IPS-20b (cell line): ENCODE measurements around the gene GFI1B.
"Not testable (repeated sequence)": the region's sequence is repeated elsewhere in the genome, so short reads cannot be mapped to it uniquely, and the experiment has no call there.

Source experiments
- H3K27ac ChIP-seq: one replicate; pipeline ENCODE4 v1.5.1; 2013; ENCODE audit warnings: low read length
- H3K27me3 ChIP-seq: 2 replicates; pipeline ENCODE4 v1.6.1; 2013; ENCODE audit warnings: mild to moderate bottlenecking, low read length, inconsistent platforms; ENCODE audit not compliant: insufficient read depth
- H3K36me3 ChIP-seq: 2 replicates; pipeline ENCODE4 v1.6.1; 2013; ENCODE audit warnings: low read depth, mild to moderate bottlenecking, inconsistent platforms, low read length, moderate library complexity; ENCODE audit not compliant: insufficient read depth
- H3K4me1 ChIP-seq: 2 replicates; pipeline ENCODE4 v1.6.1; 2013; ENCODE audit warnings: mild to moderate bottlenecking, control low read depth, inconsistent platforms, low read length, moderate library complexity; ENCODE audit not compliant: insufficient read depth
- H3K4me3 ChIP-seq: 2 replicates; pipeline ENCODE4 v1.5.1; 2013; ENCODE audit warnings: mild to moderate bottlenecking, low read length, inconsistent platforms
- H3K9ac ChIP-seq: 2 replicates; pipeline ENCODE4 v1.6.1; 2013; ENCODE audit warnings: low read depth, mild to moderate bottlenecking, inconsistent platforms, low read length, moderate library complexity
- H3K9me3 ChIP-seq: 2 replicates; pipeline ENCODE4 v1.6.1; 2013; ENCODE audit warnings: mild to moderate bottlenecking, low read depth, low read length, inconsistent platforms; ENCODE audit not compliant: insufficient read depth

GFI1B gene

GRCh38 chr9:132985489-132985888 is 7.0 kb downstream of the GFI1B start:
- peaks cover 3% of the 10 kb centered on the region; the same call in 1 of the 2 replicates for H3K27me3 ChIP-seq
- no peak overlapping the region for H3K9ac ChIP-seq

GRCh38 chr9:132986114-132986513 is 7.6 kb downstream of the GFI1B start:
- Histone ChIP-seq H3K36me3 (no peaks in the 10 kb centered on the region), H3K27ac (no peak overlapping the region), H3K9me3 (no peaks in the 10 kb centered on the region), H3K4me3 (no peak overlapping the region), H3K9ac (no peak overlapping the region), H3K4me1 (no peaks in the 10 kb centered on the region), H3K27me3 (no peaks in the 10 kb centered on the region)

More at GRCh38 chr9:132985489-132985888, 7.0 kb downstream of the GFI1B start:
- Histone ChIP-seq H3K4me3 (no peak overlapping the region), H3K4me1 (no peaks in the 10 kb centered on the region), H3K36me3 (no peaks in the 10 kb centered on the region), H3K27ac (no peak overlapping the region), H3K9me3 (no peaks in the 10 kb centered on the region)

- Histone ChIP-seq H3K9me3 (no peaks in the 10 kb centered on the region), H3K9ac (no peak overlapping the region), H3K36me3 (no peaks in the 10 kb centered on the region), H3K27ac (no peak overlapping the region), H3K4me1 (no peaks in the 10 kb centered on the region), H3K4me3 (no peak overlapping the region), H3K27me3 (no peaks in the 10 kb centered on the region)
These were observed 8.4 kb downstream of the GFI1B start for GRCh38 chr9:132986640-132987620.

GRCh38 chr9:132988244-132989013 is 9.9 kb downstream of the GFI1B start:
- Histone ChIP-seq H3K36me3 (no peaks in the 10 kb centered on the region), H3K27me3 (no peaks in the 10 kb centered on the region), H3K4me1 (no peaks in the 10 kb centered on the region), H3K4me3 (no peak overlapping the region), H3K9me3 (no peaks in the 10 kb centered on the region), H3K27ac (no peak overlapping the region), H3K9ac (no peak overlapping the region)

GRCh38 chr9:132989014-132989310 is 10.5 kb downstream of the GFI1B start:
- Histone ChIP-seq H3K9ac (no peak overlapping the region), H3K4me1 (0 out of 2 replicates have a peak, but pooled peaks cover 4% of the 10 kb centered on the region), H3K9me3 (no peaks in the 10 kb centered on the region), H3K4me3 (no peak overlapping the region), H3K27ac (no peak overlapping the region), H3K27me3 (no peaks in the 10 kb centered on the region), H3K36me3 (no peaks in the 10 kb centered on the region)

- no peak overlapping the region for H3K27ac ChIP-seq
- no peak overlapping the region for H3K4me3 ChIP-seq
- H3K4me1 ChIP-seq: peaks cover 8% of the 10 kb centered on the region
- no peak overlapping the region for H3K9ac ChIP-seq
- no peaks in the 10 kb centered on the region for H3K36me3 ChIP-seq
- no peaks in the 10 kb centered on the region for H3K27me3 ChIP-seq
- no peaks in the 10 kb centered on the region for H3K9me3 ChIP-seq
These were observed 11.0 kb downstream of the GFI1B start for GRCh38 chr9:132989414-132989996.

GRCh38 chr9:132989998-132990557 is 11.6 kb downstream of the GFI1B start:
- H3K4me1 ChIP-seq: peaks cover 13% of the 10 kb centered on the region
- not testable (repeated sequence) for H3K27ac ChIP-seq, H3K9me3 ChIP-seq, H3K9ac ChIP-seq, H3K4me3 ChIP-seq, H3K27me3 ChIP-seq, H3K36me3 ChIP-seq

- H3K36me3 ChIP-seq: no peaks in the 10 kb centered on the region
- no peaks in the 10 kb centered on the region; the same call in 1 of the 2 replicates for H3K27me3 ChIP-seq
- H3K4me3 ChIP-seq: no peak overlapping the region
- H3K4me1 ChIP-seq: peaks cover 13% of the 10 kb centered on the region
- H3K9me3 ChIP-seq: no peaks in the 10 kb centered on the region
- no peak overlapping the region for H3K9ac ChIP-seq
- H3K27ac ChIP-seq: no peak overlapping the region
These were observed 12.3 kb downstream of the GFI1B start for GRCh38 chr9:132990781-132991180.

GRCh38 chr9:132991351-132992300 is 13.1 kb downstream of the GFI1B start:
- H3K36me3 ChIP-seq: no peaks in the 10 kb centered on the region
- H3K9ac ChIP-seq: no peak overlapping the region
- no peak overlapping the region for H3K27ac ChIP-seq
- H3K9me3 ChIP-seq: no peaks in the 10 kb centered on the region
- no peaks in the 10 kb centered on the region; the same call in 1 of the 2 replicates for H3K27me3 ChIP-seq
- H3K4me1 ChIP-seq: peaks cover 13% of the 10 kb centered on the region
- no peak overlapping the region for H3K4me3 ChIP-seq

GRCh38 chr9:132993511-132993939 is 15.0 kb downstream of the GFI1B start:
- Histone ChIP-seq H3K27ac (no peak overlapping the region), H3K9me3 (no peaks in the 10 kb centered on the region), H3K9ac (no peak overlapping the region), H3K4me1 (peaks cover 13% of the 10 kb centered on the region), H3K36me3 (no peaks in the 10 kb centered on the region), H3K27me3 (no peaks in the 10 kb centered on the region; the same call in 1 of the 2 replicates), H3K4me3 (no peak overlapping the region)
